Neural cell (in vitro differentiated cells): ENCODE data around the gene CLIC6.

ENCODE experiments used
- CTCF ChIP-seq: fragments of 450-650 bp; IDR thresholded peaks from 2 replicates; pipeline ENCODE4 v1.5.1; 2014; ENCODE audit warnings: antibody characterized with exemption, mild to moderate bottlenecking, moderate library complexity; ENCODE audit not compliant: poor library complexity, severe bottlenecking
- MXI1 ChIP-seq: fragments of 450-650 bp; conservative IDR thresholded peaks from 2 replicates; pipeline ENCODE4 v1.6.1; 2014; ENCODE audit warnings: antibody characterized with exemption, mild to moderate bottlenecking; ENCODE audit not compliant: poor library complexity, severe bottlenecking
- TAF1 ChIP-seq: IDR thresholded peaks from 2 replicates; pipeline ENCODE4 v1.6.1; 2012; ENCODE audit warnings: low read depth

- no peak for TF ChIP-seq CTCF
- TF ChIP-seq MXI1, result no peak
- TF ChIP-seq TAF1, result no peak
These were observed 54.0 kb downstream of the CLIC6 start for GRCh38 chr21:34722684-34723300.
